Ovary (tissue), 3 donors: ENCODE measurements around the gene FLRT2.

ENCODE experiments used
- CTCF ChIP-seq, 3 donors: fragments of 450-650 bp in 2 of 3; fragments of 200-600 bp in 1 of 3; IDR thresholded peaks; one replicate each; pipeline versions ENCODE4 v1.5.1 to v1.8.0; 2016 to 2022; ENCODE audit warnings: antibody characterized with exemption in 3 of 3, mild to moderate bottlenecking in 1 of 3
- EP300 ChIP-seq: sonication (generic); formaldehyde crosslinking; IDR thresholded peaks from one replicate; pipeline ENCODE4 v1.6.1; 2017; ENCODE audit warnings: antibody characterized with exemption
- donor health status: DM: no; HTN: no; CAD: no.

GRCh38 chr14:85537526-85537925 is 7.6 kb downstream of the FLRT2 start:
- TF ChIP-seq CTCF (IDR thresholded peaks at IDR 0.05) (no peak), EP300 (no peak)
